GM18517 (cell line): Measurements from ENCODE around the gene SERBP1.
A peak's percentile ranks its signal among the peaks of the same experiment; 100 is the strongest.
"Not testable (repeated sequence)": the region's sequence is repeated elsewhere in the genome, so short reads cannot be mapped to it uniquely, and the experiment has no call there.

Experiments
- ATAC-seq: cut with Tn5 transposase; IDR thresholded peaks from one replicate; pipeline ENCODE4 v1.9.1; 2021; ENCODE audit warnings: mild to moderate bottlenecking, moderate library complexity; ENCODE audit not compliant: unreplicated experiment

Gene SERBP1

GRCh38 chr1:67430358-67431155, at the start of gene SERBP1:
TSS of gene SERBP1 (minus strand) at chr1:67430402. CDS start at chr1:67430300, 102 bp downstream.
- ATAC-seq: peak; percentile 88

DNA sequence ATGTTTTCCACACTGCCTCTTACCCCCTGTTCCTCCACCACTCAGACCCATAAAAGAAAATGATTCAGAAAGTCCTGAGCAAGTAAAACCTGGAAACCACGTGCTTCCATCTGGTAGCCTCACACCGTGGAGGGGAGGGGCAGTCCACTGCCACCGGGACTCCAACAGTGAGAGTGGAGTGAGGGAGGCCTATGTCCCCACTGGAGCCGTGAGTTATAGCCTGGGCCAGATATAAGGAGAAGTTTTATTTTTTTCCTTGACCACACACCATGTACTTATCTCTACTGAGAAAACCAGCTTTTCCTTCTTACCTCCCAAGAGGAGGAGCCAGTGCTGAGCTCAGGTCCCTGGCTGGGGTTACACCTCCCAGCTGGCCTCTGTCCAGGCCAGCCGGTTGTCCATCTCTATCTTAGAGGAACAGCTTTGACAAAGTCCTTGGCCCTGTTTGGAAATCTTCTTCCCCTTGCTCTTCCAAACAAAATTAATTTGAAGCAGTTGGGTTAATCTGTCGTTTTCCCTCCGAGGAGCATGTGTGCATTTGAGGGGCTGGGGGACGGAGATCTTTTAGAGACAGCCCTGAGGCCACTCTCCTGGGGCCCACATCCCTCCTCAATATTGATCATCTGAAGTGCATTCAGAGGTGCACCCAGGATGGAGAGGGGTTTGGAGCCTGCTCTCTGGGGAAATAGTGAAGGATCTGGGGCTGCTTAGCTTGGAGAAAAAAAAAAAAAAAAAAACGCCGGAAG, 49.1 kb upstream of the SERBP1 start:
- ATAC-seq: no peak

DNA sequence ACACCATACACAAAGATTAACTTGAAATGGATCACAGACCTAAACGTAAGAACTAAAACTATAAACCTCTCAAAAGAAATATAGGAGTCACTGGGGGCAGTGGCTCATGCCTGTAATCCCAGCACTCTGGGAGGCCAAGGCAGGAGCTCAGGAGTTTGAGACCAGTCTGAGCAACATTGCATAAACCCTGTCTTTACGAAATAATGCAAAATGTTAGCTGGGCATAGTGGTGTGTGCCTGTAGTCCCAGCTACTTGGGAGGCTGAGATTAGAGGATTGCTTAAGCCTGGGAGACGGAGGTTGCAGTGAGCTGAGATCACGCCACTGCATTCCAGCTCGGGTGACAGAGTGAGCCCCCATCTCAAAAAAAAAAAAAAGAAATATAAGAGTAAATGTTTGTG, 46.7 kb upstream of the SERBP1 start:
- ATAC-seq: no peak

DNA sequence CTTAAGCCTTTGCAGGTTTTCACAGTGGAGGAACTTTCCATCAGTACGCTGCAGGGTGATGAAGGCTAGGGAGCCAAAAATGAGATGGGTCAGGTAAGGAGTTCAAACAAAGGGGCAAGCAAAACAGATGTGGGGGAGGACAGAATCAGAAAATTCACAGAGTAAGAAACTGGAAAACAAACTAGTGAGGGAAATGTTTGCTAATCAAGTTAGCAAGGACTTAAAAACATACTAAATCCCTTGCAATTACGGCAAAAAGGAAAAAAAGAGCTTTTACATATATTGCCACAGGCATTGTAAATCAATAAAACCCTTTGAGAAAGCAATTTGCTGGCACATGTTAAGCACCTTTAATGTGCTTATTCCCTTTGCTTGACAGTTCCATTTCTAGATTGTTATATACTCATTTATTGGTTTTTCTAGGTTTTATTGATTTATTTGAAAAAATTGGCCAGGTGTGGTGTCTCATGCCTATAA, 45.8 kb upstream of the SERBP1 start:
- ATAC-seq: no peak

DNA sequence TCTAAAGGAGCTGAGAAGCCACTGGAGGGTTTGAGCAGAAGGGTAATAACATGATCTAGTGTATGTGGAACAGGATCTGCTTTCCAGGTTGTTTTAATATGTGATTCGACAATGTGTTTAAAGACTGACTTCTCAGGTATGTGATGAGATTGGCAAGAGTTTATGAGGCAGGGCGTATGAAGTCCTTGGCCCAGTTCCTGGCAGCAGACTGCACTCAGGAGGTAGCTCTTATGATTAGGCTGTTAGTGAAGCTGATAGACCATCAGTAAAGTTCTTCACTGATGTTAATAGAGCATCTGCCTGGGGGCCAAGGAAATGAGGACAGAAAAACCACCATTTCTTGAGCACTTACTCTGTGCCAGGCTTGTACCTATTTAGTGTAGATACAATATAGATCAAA, 41.9 kb upstream of the SERBP1 start:
- no peak for ATAC-seq

DNA sequence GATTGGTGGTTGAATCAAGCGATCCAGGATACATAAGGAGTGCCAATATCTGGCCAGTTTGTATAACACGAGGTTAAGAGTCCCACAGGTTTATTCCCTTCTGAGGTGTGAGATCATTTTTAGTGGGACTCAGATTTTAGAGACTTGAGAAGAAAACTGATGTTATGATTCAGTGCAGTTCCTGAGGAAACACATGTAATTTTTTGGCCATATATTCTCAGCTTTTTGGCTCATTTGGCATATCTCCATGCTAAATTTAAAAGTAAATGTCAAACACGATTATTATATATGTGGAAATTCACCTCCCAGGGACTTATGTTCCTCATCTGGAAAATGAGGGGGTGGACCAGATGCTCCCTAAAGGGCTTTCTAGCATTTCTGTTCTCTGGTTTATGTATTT, 39.2 kb upstream of the SERBP1 start:
- ATAC-seq: no peak

DNA sequence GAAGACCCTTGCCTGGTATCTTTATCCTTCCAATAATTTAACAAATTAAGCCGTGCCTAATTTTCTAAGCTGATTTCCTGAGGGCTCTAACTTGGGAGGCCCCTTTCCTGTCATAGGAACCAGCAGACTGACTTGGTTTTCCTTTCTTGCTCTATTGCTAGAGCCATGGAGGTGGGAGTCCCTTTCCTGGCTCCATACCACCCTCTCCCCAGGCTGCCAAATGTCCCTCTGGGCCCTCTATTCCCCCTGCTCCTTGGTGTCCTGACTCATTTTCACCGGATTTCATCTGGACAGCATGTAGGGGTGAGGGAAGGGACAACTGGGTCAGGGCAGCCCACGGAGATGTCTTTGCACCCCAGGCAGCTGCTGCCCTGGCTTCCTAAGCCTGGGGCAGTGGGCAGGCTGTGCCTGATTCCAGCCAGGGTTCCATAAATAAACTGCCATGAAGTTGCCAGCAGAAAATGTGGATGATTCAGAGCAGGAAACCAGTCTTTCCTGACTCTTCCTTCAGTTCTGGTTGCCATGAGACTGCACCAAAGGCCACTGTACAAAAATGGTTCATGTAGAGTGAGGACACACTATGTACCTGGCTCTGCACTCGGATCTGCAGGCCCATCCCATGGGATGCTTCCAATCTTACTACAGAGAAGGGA, 38.0 kb upstream of the SERBP1 start:
- ATAC-seq: no peak

DNA sequence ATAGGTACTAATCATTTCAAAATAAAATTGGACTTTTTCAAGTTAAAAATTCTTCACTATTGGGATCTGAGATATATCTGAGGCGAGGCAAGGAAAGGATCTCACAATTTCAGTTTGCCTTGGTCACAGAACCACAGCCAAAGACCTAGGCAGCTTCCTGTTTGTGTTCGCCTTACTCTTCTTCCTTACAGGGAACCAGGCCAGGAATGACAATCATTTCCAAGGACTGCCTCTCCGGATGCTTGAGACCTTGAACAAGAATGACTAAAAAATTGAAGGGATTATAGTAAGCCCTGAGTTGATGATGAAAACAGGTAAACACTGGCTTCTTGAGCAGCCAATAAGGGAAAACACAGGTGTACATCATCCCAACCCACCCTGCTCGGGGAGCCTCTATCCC, 35.2 kb upstream of the SERBP1 start:
- ATAC-seq: no peak

DNA sequence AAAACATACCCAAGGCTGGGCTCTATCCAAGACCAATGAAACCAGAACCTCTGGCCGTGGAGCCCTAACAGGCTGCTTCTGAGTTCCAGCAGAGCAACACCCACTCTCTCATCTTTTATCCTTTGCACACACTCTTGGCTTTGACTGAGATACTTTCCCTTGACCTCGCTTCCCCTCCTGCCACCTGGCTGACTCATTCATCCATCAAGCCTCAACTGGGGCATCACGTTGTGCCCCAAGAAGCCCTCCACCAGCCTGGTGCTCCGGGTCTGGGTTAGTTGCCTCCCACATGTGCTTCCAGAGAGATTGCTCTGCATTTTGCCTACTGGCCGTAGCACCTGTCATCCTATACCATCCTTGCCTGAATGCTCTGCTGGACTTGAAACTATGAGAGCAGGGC, 34.5 kb upstream of the SERBP1 start:
- ATAC-seq: no peak

GRCh38 chr1:67464058-67464457, 33.9 kb upstream of the SERBP1 start:
- no peak for ATAC-seq

- ATAC-seq: no peak
Observed at GRCh38 chr1:67463298-67463955, 33.2 kb upstream of the SERBP1 start.

- ATAC-seq: no peak
Observed at GRCh38 chr1:67460676-67461500, 30.7 kb upstream of the SERBP1 start.

GRCh38 chr1:67459068-67459467, 28.9 kb upstream of the SERBP1 start:
- ATAC-seq: no peak

- ATAC-seq: no peak
Observed at GRCh38 chr1:67458663-67459062, 28.5 kb upstream of the SERBP1 start.

GRCh38 chr1:67457247-67457646, 27.0 kb upstream of the SERBP1 start:
- no peak for ATAC-seq

DNA sequence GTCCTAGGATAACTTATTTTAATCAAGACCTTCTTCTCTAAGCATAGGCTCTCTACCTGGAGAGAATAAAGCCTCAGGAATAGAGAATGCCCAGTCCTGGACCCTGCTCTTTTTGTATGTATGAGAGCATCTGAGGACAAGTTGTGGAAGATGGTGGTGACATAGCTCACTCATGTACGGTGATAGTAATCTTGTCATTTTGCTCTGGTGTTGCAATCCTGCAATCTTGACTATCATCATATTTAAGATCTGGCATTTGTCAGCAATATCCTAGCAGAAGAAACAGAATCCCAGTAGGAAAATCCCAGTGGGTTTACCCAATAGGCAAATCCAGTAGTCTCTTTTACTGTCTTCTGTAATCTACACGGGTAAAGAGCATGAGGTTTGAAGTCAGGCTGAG, 21.6 kb upstream of the SERBP1 start:
- no peak for ATAC-seq

DNA sequence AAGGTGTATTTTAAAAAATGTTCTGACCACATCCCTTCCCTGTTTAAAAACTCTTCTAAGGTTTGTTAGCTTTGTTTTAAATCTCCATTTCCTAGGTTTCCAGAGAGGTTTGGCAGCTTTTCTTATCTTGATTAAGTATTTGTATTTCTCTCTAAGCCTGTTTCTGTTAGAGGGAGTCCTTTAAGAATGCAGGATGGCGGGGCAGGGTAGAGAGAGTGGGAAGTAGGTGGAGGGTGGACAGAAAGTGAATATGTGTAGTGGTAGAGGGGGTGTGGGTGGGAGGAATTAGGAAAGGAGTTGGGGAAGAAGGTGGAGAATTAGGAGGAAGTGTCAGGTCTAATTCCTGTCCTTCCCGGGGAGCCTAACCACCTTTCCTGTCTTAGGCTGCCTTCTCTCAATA, 21.2 kb upstream of the SERBP1 start:
- no peak for ATAC-seq

DNA sequence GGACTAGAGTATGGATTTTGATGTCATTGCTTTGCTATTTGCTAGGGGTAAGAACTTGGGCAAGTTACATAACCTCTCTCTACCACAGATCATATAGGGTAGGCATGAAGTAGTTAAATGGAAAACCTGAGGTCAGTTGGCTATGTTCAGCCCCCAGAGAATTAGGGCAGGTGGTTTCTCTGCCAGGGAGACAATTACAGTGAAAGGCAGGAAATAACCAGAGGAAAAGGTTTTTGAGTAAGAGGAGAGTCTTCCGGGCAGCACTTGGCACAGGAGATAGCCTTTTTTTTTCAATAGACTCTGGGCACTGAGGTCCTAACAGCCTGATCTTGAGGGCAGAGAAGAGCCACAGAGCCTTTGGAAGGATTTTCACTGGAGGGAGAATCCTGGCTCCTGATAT, 16.7 kb upstream of the SERBP1 start:
- ATAC-seq: no peak

- not testable (repeated sequence) for ATAC-seq
Observed at GRCh38 chr1:67446014-67446413, 15.8 kb upstream of the SERBP1 start.

DNA sequence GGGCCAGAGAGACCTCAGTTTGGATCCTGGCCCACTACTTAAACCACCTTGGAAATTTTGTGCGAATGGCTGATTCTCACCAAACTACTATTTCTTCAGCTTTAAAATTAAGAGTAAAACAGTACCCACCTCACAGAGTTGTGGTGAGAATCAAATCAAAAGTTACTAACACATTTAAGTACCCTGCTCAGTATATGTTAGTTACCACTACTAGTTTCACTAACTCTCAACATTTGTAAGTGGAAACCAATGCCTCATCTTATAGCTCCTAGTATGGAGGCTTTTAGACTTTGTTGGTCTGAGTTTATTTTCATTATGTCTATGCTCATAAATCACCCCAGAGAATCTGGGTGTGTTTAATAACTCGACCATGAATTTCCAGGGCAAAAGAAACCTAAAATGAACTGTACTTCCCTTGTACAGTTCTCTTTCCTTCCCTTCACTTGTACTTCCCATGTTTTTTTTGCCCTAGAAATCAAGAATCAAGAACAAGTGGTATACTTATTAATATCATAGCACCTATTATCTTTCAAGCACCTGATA, 11.6 kb upstream of the SERBP1 start:
- no peak for ATAC-seq
